ENCODE data around the gene RER1. TPM values are rescaled to one million over a fixed set of nuclear protein-coding genes. Genes with fewer than 3 reads are reported as not detected.

The RER1 gene
- total RNA-seq, 1 experiment from 2014 or later = 79.8 TPM

GRCh38 chr1:2385606-2386280 is 5.9 kb upstream of the RER1 start (continued):
- TF ChIP-seq FOXJ3 (CRISPR knock-in tag; IDR thresholded peaks at IDR 0.05; ENCODE audit: borderline replicate concordance) (no peak), ZNF532 (CRISPR knock-in tag; IDR thresholded peaks at IDR 0.05; ENCODE audit: borderline replicate concordance) (no peak), ZBTB21 (CRISPR knock-in tag; IDR thresholded peaks at IDR 0.05; ENCODE audit: borderline replicate concordance) (no peak)

GRCh38 chr1:2386636-2387611 is 4.7 kb upstream of the RER1 start:
- peaks cover 6% of the 10 kb centered on the region for H3K4me1 Mint-ChIP-seq
- no peak for ATAC-seq
- H3K36me3 Mint-ChIP-seq = no peaks in the 10 kb centered on the region
- no peak for TF ChIP-seq ZBTB43 (CRISPR knock-in tag; IDR thresholded peaks at IDR 0.05)
- TF ChIP-seq ZNF232 (CRISPR knock-in tag; IDR thresholded peaks at IDR 0.05) = no peak
- TF ChIP-seq SP1 (CRISPR knock-in tag; conservative IDR thresholded peaks at IDR 0.05) = no peak
- TF ChIP-seq TP53 (CRISPR knock-in tag; IDR thresholded peaks at IDR 0.05) = no peak
- TF ChIP-seq KAT7 (CRISPR knock-in tag; IDR thresholded peaks at IDR 0.05; ENCODE audit: borderline replicate concordance) = no peak
- TF ChIP-seq STAT6 (CRISPR knock-in tag; conservative IDR thresholded peaks at IDR 0.05; ENCODE audit: low read depth) = no peak
- TF ChIP-seq SMAD3 (CRISPR knock-in tag; IDR thresholded peaks at IDR 0.05; ENCODE audit: borderline replicate concordance) = no peak
- no peak for TF ChIP-seq ZNF263 (CRISPR knock-in tag; IDR thresholded peaks at IDR 0.05; ENCODE audit: low read depth)
- TF ChIP-seq ATF6 (CRISPR knock-in tag; IDR thresholded peaks at IDR 0.05) = no peak
- no peak for TF ChIP-seq CDX4 (CRISPR knock-in tag; IDR thresholded peaks at IDR 0.05; ENCODE audit: borderline replicate concordance)
- TF ChIP-seq TEAD1 (CRISPR knock-in tag; IDR thresholded peaks at IDR 0.05) = no peak
- TF ChIP-seq HMGA2 (CRISPR knock-in tag; IDR thresholded peaks at IDR 0.05) = no peak
- TF ChIP-seq ZNF138 (CRISPR knock-in tag; conservative IDR thresholded peaks at IDR 0.05) = no peak
- TF ChIP-seq GTF2I (CRISPR knock-in tag; conservative IDR thresholded peaks at IDR 0.05) = no peak
- no peak for TF ChIP-seq FOXP4 (CRISPR knock-in tag; IDR thresholded peaks at IDR 0.05)
- no peak for TF ChIP-seq ATF1 (CRISPR knock-in tag; IDR thresholded peaks at IDR 0.05)
- H3K9me3 Mint-ChIP-seq = no peaks in the 10 kb centered on the region
- no peak overlapping the region for H3K4me3 Mint-ChIP-seq
- no peak overlapping the region for H3K27ac Mint-ChIP-seq
- ChIA-PET CTCF (no interaction called here), POLR2A (no interaction called here)
- no peak for DNase-seq (ENCODE audit: low spot score)
- no peaks in the 10 kb centered on the region for H3K27me3 Mint-ChIP-seq (ENCODE audit: low read depth)

Measured in WTC11 (cell line).